Measurements from ENCODE around the gene KYNU. TPM values are rescaled to one million over a fixed set of nuclear protein-coding genes. Genes with fewer than 3 reads are reported as not detected.

Gene KYNU
- total and polyA plus RNA-seq, 10 of the 15 experiments (the other 5 are each of a cell fraction or from before 2014, with no cell fraction given): 31.3 to 101 (median 38.3) TPM

- DNase-seq (ENCODE audit: low read depth, low spot score) (no peak), ATAC-seq (no peak), FAIRE-seq (no peak)
- Histone ChIP-seq H3K9ac (ENCODE audit: control insufficient read depth, insufficient read depth, low read length) (no peak overlapping the region), H3K27ac (ENCODE audit: control insufficient read depth, insufficient read depth) (no peak overlapping the region), H3K79me2 (ENCODE audit: control insufficient read depth, insufficient read depth, low read length) (no peaks in the 10 kb centered on the region), H2AFZ (ENCODE audit: control insufficient read depth, low read depth, low read length) (no peak overlapping the region), H3K27me3 (replicated peaks in 1 of 2; ENCODE audit: control insufficient read depth in 2 of 2, insufficient read depth in 2 of 2, low read length in 1 of 2) (no peaks in the 10 kb centered on the region), H3K9me3 (replicated peaks; ENCODE audit: control insufficient read depth, insufficient read depth, low read length) (no peaks in the 10 kb centered on the region), H3K4me3 (no peak overlapping the region), H3K4me1 (ENCODE audit: control insufficient read depth, insufficient read depth, low read length) (no peaks in the 10 kb centered on the region), H3K36me3 (ENCODE audit: control insufficient read depth in 2 of 2, insufficient read depth in 2 of 2, low read length in 1 of 2) (no peaks in the 10 kb centered on the region), H3K4me2 (ENCODE audit: control insufficient read depth, insufficient read depth) (no peak overlapping the region), H4K20me1 (ENCODE audit: control insufficient read depth, insufficient read depth) (no peaks in the 10 kb centered on the region)
- intact Hi-C loops (cut with micrococcal nuclease; ENCODE audit: unreplicated experiment): no loop called here
- SMC1A ChIA-PET (ENCODE audit: uncharacterized antibody, unreplicated experiment): interaction anchor here (0.7 to 1.5 kb wide), 2 partner anchors 9 to 191 kb away, joined by 3 read pairs; no protein-coding TSS in a partner anchor
- in situ Hi-C loops (cut with MboI): no loop called here
- CTCF ChIA-PET: no interaction called here
- RAD21 ChIA-PET (ENCODE audit: unreplicated experiment): no interaction called here
- TF ChIP-seq CREM (IDR thresholded peaks at IDR 0.05; ENCODE audit: low read depth) (no peak), SIN3A (IDR thresholded peaks at IDR 0.05; ENCODE audit: low read depth, low read length) (no peak), ZNF384 (IDR thresholded peaks at IDR 0.05; ENCODE audit: borderline replicate concordance, low read depth, low read length) (no peak), CHD4 (IDR thresholded peaks at IDR 0.05) (no peak), PKNOX1 (IDR thresholded peaks at IDR 0.05) (no peak), NFYA (IDR thresholded peaks at IDR 0.05; ENCODE audit: borderline replicate concordance, low read depth, low read length) (no peak), RCOR1 (conservative IDR thresholded peaks at IDR 0.05; ENCODE audit: low read depth, low read length) (no peak), PAX5 (IDR thresholded peaks at IDR 0.05; ENCODE audit: borderline replicate concordance, low read depth, low read length) (no peak), MEF2A (IDR thresholded peaks at IDR 0.05; ENCODE audit: insufficient read depth, low read depth, low read length) (no peak), HCFC1 (IDR thresholded peaks at IDR 0.05; ENCODE audit: low read length) (no peak), NFYB (IDR thresholded peaks at IDR 0.05; ENCODE audit: insufficient read depth, low read depth, low read length) (no peak), PRDM15 (CRISPR knock-in tag; IDR thresholded peaks at IDR 0.05) (no peak), SP1 (IDR thresholded peaks at IDR 0.05; ENCODE audit: low read depth, low read length) (no peak), ESRRA (IDR thresholded peaks at IDR 0.05; ENCODE audit: low read length) (no peak), POLR2A (IDR thresholded peaks at IDR 0.05; ENCODE audit: low read depth, low read length) (no peak), BHLHE40 (IDR thresholded peaks at IDR 0.05; ENCODE audit: borderline replicate concordance in 1 of 2, low read depth in 2 of 2, low read length in 1 of 2) (no peak), MTA3 (IDR thresholded peaks at IDR 0.05; ENCODE audit: borderline replicate concordance, low read length) (no peak), BRCA1 (IDR thresholded peaks at IDR 0.05; ENCODE audit: low read depth, low read length) (no peak), KAT2A (conservative IDR thresholded peaks at IDR 0.05; ENCODE audit: control insufficient read depth, low read depth, low read length) (no peak), IKZF1 (conservative IDR thresholded peaks at IDR 0.05) (no peak)
- 0% methylated on average over 3 of the region's 3 CpGs for WGBS (ENCODE audit: insufficient coverage, insufficient replicate concordance, low lambda C conversion rate, missing lambda C conversion rate)
- POLR2A ChIA-PET: no interaction called here
- BruUV-seq (replicated peaks): no TSS peak
Measured at GRCh38 chr2:143068094-143068493, 190.6 kb downstream of the KYNU start.
